ENCODE data around the gene CPXM1.

DNA sequence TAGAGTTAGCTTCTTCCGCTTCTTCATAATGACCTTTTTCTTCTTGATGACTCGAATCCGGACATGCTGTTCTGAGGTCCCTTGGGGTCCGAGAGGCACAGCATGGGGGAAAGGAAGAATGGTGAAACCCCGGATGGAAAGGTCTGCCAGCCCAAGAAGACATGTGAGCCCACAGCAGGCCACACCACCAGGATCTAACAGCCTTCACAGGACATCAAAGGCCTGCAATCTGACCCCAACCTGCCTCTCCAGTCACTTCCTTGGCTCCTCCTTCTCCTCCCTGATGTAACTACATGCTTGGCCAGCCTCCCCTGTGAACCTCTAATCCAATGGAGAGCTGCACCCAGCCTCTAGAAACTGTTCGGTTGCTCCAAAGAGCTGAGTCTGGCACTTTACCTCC lies 1.6 kb downstream of the CPXM1 start:
- TF ChIP-seq, protein P1, sequence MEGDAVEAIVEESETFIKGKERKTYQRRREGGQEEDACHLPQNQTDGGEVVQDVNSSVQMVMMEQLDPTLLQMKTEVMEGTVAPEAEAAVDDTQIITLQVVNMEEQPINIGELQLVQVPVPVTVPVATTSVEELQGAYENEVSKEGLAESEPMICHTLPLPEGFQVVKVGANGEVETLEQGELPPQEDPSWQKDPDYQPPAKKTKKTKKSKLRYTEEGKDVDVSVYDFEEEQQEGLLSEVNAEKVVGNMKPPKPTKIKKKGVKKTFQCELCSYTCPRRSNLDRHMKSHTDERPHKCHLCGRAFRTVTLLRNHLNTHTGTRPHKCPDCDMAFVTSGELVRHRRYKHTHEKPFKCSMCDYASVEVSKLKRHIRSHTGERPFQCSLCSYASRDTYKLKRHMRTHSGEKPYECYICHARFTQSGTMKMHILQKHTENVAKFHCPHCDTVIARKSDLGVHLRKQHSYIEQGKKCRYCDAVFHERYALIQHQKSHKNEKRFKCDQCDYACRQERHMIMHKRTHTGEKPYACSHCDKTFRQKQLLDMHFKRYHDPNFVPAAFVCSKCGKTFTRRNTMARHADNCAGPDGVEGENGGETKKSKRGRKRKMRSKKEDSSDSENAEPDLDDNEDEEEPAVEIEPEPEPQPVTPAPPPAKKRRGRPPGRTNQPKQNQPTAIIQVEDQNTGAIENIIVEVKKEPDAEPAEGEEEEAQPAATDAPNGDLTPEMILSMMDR (IDR thresholded peaks at IDR 0.05), result no peak
- TF ChIP-seq POLR2A (IDR thresholded peaks at IDR 0.05), result no peak
- TF ChIP-seq POLR2AphosphoS5 (IDR thresholded peaks at IDR 0.05), result no peak

All from prostate gland (tissue), 2 donors.